SK-N-SH (cell line): ENCODE results near the gene TGFA. TPM values are rescaled to one million over a fixed set of nuclear protein-coding genes. Genes with fewer than 3 reads are reported as not detected.

Source experiments
- CTCF ChIA-PET: fragments of 300-600, 350-600 bp; formaldehyde crosslinking; extraction: SDS; loops from one replicate; lab custom pipeline; 2021; lab: Yijun Ruan, JAX
- POLR2A ChIA-PET: fragments of 350-600 bp; sonication (Branson Sonifier 250); formaldehyde crosslinking; extraction: SDS; loops from one replicate; lab custom pipeline; 2020; ENCODE audit warnings: antibody characterized with exemption, inconsistent platforms; lab: Yijun Ruan, JAX
- DNase-seq: peaks from one replicate; pipeline ENCODE4 v3.0.0; 2012
- H2AFZ ChIP-seq: fragments of 200-600 bp; sonication (generic); 2 replicates; pipeline ENCODE4 v1.8.1; 2016; ENCODE audit warnings: antibody characterized with exemption, mild to moderate bottlenecking, low read depth
- H3F3A ChIP-seq: fragments of 200-600 bp; sonication (generic); replicated peaks from 2 replicates; pipeline ENCODE3; 2016; ENCODE audit warnings: antibody characterized with exemption, mild to moderate bottlenecking; ENCODE audit not compliant: insufficient read depth
- H3K27ac ChIP-seq, 2 experiments: fragments of 200-500 bp in 1 of 2; fragments of 200-600 bp in 1 of 2; sonication (Bioruptor generic) in 1 of 2; sonication (generic), shearing (Covaris generic) in 1 of 2; 2 replicates each; pipeline versions ENCODE4 v1.5.1 to v1.6.1; 2014 to 2016; ENCODE audit warnings: low read depth in 2 of 2, inconsistent platforms in 1 of 2, low read length in 1 of 2, mild to moderate bottlenecking in 1 of 2, mixed read lengths in 1 of 2
- H3K27me3 ChIP-seq: fragments of 200-600 bp; sonication (generic), shearing (Covaris generic); 2 replicates; pipeline ENCODE4 v1.6.1; 2016; ENCODE audit warnings: mixed run types; ENCODE audit not compliant: insufficient read depth
- H3K36me3 ChIP-seq, 2 experiments: fragments of 200-500 bp in 1 of 2; fragments of 200-600 bp in 1 of 2; sonication (Bioruptor generic) in 1 of 2; sonication (generic) in 1 of 2; replicated peaks in 1 of 2; 2 replicates each; pipeline versions ENCODE3 to v1.5.1; 2014 to 2016; ENCODE audit warnings: low read length in 1 of 2, mild to moderate bottlenecking in 1 of 2; ENCODE audit not compliant: insufficient read depth in 2 of 2, control insufficient read depth in 1 of 2
- H3K4me1 ChIP-seq, 2 experiments: fragments of 200-500 bp in 1 of 2; fragments of 200-600 bp in 1 of 2; sonication (Bioruptor generic) in 1 of 2; sonication (generic), shearing (Covaris generic) in 1 of 2; 2 replicates each; pipeline versions ENCODE4 v1.5.1 to v1.6.1; 2014 to 2016; ENCODE audit warnings: low read depth in 1 of 2, low read length in 1 of 2, mixed run types in 1 of 2; ENCODE audit not compliant: insufficient read depth in 2 of 2, control insufficient read depth in 1 of 2
- H3K4me2 ChIP-seq: fragments of 200-600 bp; sonication (generic), shearing (Covaris generic); 2 replicates; pipeline ENCODE4 v1.6.1; 2017; ENCODE audit warnings: mixed run types
- H3K4me3 ChIP-seq, 2 experiments: fragments of 200-500 bp in 1 of 2; fragments of 200-600 bp in 1 of 2; sonication (Bioruptor generic) in 1 of 2; sonication (generic), shearing (Covaris generic) in 1 of 2; 2 replicates each; pipeline versions ENCODE4 v1.5.1 to v1.8.1; 2014 to 2016; ENCODE audit warnings: low read depth in 2 of 2, inconsistent platforms in 1 of 2, low read length in 1 of 2, mild to moderate bottlenecking in 1 of 2, mixed read lengths in 1 of 2, moderate library complexity in 1 of 2
- H3K79me2 ChIP-seq: fragments of 200-600 bp; sonication (generic); 2 replicates; pipeline ENCODE4 v1.8.1; 2017; ENCODE audit warnings: mild to moderate bottlenecking; ENCODE audit not compliant: insufficient read depth
- H3K9ac ChIP-seq: fragments of 200-600 bp; sonication (generic); 2 replicates; pipeline ENCODE4 v1.6.1; 2017; ENCODE audit warnings: mixed run types
- H3K9me2 ChIP-seq: fragments of 200-600 bp; sonication (generic); 2 replicates; pipeline ENCODE4 v1.6.1; 2017; ENCODE audit warnings: mixed run types
- H3K9me3 ChIP-seq: fragments of 200-600 bp; sonication (generic); 2 replicates; pipeline ENCODE4 v1.6.1; 2017; ENCODE audit warnings: mixed run types, mild to moderate bottlenecking, moderate library complexity
- H4K20me1 ChIP-seq: fragments of 200-600 bp; sonication (generic); 2 replicates; pipeline ENCODE4 v1.6.1; 2017; ENCODE audit warnings: mild to moderate bottlenecking, mixed run types; ENCODE audit not compliant: insufficient read depth
- CHD2 ChIP-seq: fragments of 150-350 bp; IDR thresholded peaks from 2 replicates; pipeline ENCODE4 v1.6.1; 2018; ENCODE audit warnings: low read length; ENCODE audit not compliant: partially characterized antibody
- EP300 ChIP-seq, 2 experiments: IDR thresholded peaks; 2 replicates each; pipeline versions ENCODE4 v1.4.0 to v1.6.1; 2012; ENCODE audit warnings: borderline replicate concordance in 1 of 2, low read depth in 1 of 2, low read length in 1 of 2
- EZH2phosphoT487 ChIP-seq: fragments of 200-600 bp; sonication (generic); IDR thresholded peaks from 2 replicates; pipeline ENCODE4 v1.6.1; 2017; ENCODE audit warnings: low read depth, mixed run types, mild to moderate bottlenecking, antibody characterized with exemption, moderate library complexity, borderline replicate concordance
- FOXM1 ChIP-seq: IDR thresholded peaks from 2 replicates; pipeline ENCODE4 v1.4.0; 2012; ENCODE audit warnings: low read depth, mild to moderate bottlenecking
- GABPA ChIP-seq: IDR thresholded peaks from 2 replicates; pipeline ENCODE4 v1.4.0; 2012; ENCODE audit warnings: low read depth, mild to moderate bottlenecking
- MXI1 ChIP-seq: IDR thresholded peaks from 2 replicates; pipeline ENCODE4 v1.6.1; 2012; ENCODE audit warnings: mild to moderate bottlenecking, low read depth, low read length, improper control_type of control experiment
- NFIC ChIP-seq: IDR thresholded peaks from 2 replicates; pipeline ENCODE4 v1.4.0; 2012; ENCODE audit warnings: borderline replicate concordance
- RXRA ChIP-seq: IDR thresholded peaks from 2 replicates; pipeline ENCODE4 v1.4.0; 2012; ENCODE audit warnings: low read depth, mild to moderate bottlenecking, borderline replicate concordance
- SMC3 ChIP-seq: IDR thresholded peaks from 2 replicates; pipeline ENCODE4 v1.6.1; 2012; ENCODE audit warnings: low read depth, low read length, improper control_type of control experiment
- WGBS: methylation state at CpG from one replicate; pipeline ENCODE4 v1.1.6; 2017; ENCODE audit warnings: low lambda C conversion rate; 5-methylcytosine and 5-hydroxymethylcytosine counted together
- polyA plus RNA-seq, 3 experiments: library from polyadenylated mRNA; depleted of rRNA; stranded (reverse); fragments of >200 nt; gene quantifications; 2 replicates each; pipeline ENCODE4 v1.2.3, GENCODE V29; 2012
- TF ChIP-seq, protein P1 (sequence below): IDR thresholded peaks from 2 replicates; pipeline ENCODE4 v1.6.1; 2012; ENCODE audit warnings: mild to moderate bottlenecking, low read depth, low read length, moderate library complexity
- TF ChIP-seq, protein P2 (sequence below): IDR thresholded peaks from 2 replicates; pipeline ENCODE4 v1.4.0; 2012; ENCODE audit warnings: low read depth
- TF ChIP-seq, protein P3 (sequence below): fragments of 150-350 bp; IDR thresholded peaks from 2 replicates; pipeline ENCODE4 v1.6.1; 2016; ENCODE audit warnings: mild to moderate bottlenecking, low read depth, low read length
- TF ChIP-seq, protein P4 (sequence below): IDR thresholded peaks from 2 replicates; pipeline ENCODE4 v1.4.0; 2012; ENCODE audit warnings: low read depth, borderline replicate concordance

Gene TGFA
- polyA plus RNA-seq, 1 of the 3 experiments (the other 2 are of a cell fraction), result not detected

GRCh38 chr2:70574109-70574508 lies 20.5 kb upstream of the TGFA start:
- DNase-seq, result no peak

More at GRCh38 chr2:70574109-70574508, 20.5 kb upstream of the TGFA start:
- no peaks in the 10 kb centered on the region for H3K79me2 ChIP-seq
- H3F3A ChIP-seq, result no peaks in the 10 kb centered on the region
- CTCF ChIA-PET, result interaction anchor here (0.6 to 2.0 kb wide), 5 partner anchors 9 to 233 kb away, joined by 3 to 6 read pairs (median 4); no protein-coding TSS in a partner anchor
- WGBS, result 64% methylated on average over 2 of the region's 2 CpGs
- H3K9me2 ChIP-seq, result no peaks in the 10 kb centered on the region
- H3K36me3 ChIP-seq, result no peaks in the 10 kb centered on the region
- H3K27me3 ChIP-seq, result peaks cover 6% of the 10 kb centered on the region; the same call in 1 of the 2 replicates
- H2AFZ ChIP-seq, result no peak overlapping the region
- POLR2A ChIA-PET, result no interaction called here
- H3K9me3 ChIP-seq, result no peaks in the 10 kb centered on the region
- no peak overlapping the region for H3K9ac ChIP-seq
- H3K4me3 ChIP-seq, result no peak overlapping the region
- TF ChIP-seq RXRA (no peak), GABPA (no peak), EZH2phosphoT487 (no peak), NFIC (no peak), EP300 (IDR thresholded peaks at IDR 0.05; ENCODE audit: borderline replicate concordance in 1 of 2, low read depth in 1 of 2, low read length in 1 of 2) (no peak), CHD2 (no peak), SMC3 (no peak), FOXM1 (no peak), MXI1 (no peak)
- TF ChIP-seq, protein P1, sequence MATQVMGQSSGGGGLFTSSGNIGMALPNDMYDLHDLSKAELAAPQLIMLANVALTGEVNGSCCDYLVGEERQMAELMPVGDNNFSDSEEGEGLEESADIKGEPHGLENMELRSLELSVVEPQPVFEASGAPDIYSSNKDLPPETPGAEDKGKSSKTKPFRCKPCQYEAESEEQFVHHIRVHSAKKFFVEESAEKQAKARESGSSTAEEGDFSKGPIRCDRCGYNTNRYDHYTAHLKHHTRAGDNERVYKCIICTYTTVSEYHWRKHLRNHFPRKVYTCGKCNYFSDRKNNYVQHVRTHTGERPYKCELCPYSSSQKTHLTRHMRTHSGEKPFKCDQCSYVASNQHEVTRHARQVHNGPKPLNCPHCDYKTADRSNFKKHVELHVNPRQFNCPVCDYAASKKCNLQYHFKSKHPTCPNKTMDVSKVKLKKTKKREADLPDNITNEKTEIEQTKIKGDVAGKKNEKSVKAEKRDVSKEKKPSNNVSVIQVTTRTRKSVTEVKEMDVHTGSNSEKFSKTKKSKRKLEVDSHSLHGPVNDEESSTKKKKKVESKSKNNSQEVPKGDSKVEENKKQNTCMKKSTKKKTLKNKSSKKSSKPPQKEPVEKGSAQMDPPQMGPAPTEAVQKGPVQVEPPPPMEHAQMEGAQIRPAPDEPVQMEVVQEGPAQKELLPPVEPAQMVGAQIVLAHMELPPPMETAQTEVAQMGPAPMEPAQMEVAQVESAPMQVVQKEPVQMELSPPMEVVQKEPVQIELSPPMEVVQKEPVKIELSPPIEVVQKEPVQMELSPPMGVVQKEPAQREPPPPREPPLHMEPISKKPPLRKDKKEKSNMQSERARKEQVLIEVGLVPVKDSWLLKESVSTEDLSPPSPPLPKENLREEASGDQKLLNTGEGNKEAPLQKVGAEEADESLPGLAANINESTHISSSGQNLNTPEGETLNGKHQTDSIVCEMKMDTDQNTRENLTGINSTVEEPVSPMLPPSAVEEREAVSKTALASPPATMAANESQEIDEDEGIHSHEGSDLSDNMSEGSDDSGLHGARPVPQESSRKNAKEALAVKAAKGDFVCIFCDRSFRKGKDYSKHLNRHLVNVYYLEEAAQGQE, result no peak
- TF ChIP-seq, protein P2, sequence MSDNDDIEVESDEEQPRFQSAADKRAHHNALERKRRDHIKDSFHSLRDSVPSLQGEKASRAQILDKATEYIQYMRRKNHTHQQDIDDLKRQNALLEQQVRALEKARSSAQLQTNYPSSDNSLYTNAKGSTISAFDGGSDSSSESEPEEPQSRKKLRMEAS, result no peak
- TF ChIP-seq, protein P3, sequence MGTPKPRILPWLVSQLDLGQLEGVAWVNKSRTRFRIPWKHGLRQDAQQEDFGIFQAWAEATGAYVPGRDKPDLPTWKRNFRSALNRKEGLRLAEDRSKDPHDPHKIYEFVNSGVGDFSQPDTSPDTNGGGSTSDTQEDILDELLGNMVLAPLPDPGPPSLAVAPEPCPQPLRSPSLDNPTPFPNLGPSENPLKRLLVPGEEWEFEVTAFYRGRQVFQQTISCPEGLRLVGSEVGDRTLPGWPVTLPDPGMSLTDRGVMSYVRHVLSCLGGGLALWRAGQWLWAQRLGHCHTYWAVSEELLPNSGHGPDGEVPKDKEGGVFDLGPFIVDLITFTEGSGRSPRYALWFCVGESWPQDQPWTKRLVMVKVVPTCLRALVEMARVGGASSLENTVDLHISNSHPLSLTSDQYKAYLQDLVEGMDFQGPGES, result no peak
- TF ChIP-seq, protein P4, sequence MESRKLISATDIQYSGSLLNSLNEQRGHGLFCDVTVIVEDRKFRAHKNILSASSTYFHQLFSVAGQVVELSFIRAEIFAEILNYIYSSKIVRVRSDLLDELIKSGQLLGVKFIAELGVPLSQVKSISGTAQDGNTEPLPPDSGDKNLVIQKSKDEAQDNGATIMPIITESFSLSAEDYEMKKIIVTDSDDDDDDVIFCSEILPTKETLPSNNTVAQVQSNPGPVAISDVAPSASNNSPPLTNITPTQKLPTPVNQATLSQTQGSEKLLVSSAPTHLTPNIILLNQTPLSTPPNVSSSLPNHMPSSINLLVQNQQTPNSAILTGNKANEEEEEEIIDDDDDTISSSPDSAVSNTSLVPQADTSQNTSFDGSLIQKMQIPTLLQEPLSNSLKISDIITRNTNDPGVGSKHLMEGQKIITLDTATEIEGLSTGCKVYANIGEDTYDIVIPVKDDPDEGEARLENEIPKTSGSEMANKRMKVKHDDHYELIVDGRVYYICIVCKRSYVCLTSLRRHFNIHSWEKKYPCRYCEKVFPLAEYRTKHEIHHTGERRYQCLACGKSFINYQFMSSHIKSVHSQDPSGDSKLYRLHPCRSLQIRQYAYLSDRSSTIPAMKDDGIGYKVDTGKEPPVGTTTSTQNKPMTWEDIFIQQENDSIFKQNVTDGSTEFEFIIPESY, result no peak
- H3K4me1 ChIP-seq, result no peaks in the 10 kb centered on the region
- no peaks in the 10 kb centered on the region for H4K20me1 ChIP-seq
- no peak overlapping the region for H3K4me2 ChIP-seq
- no peak overlapping the region for H3K27ac ChIP-seq
